Stimulated activated CD4-positive, alpha-beta T cell treated with anti-CD3 and anti-CD28 coated beads, Interleukin-15, amount 100 ng/mL, for 1 hour (primary cell): ENCODE measurements around the gene ARID5A.
"Not testable (repeated sequence)": the region's sequence is repeated elsewhere in the genome, so short reads cannot be mapped to it uniquely, and the experiment has no call there.

Source experiments
- DNase-seq, 2 donors: peaks; one replicate each; pipeline ENCODE4 v3.0.0-alpha.2; 2020; ENCODE audit warnings: low read depth in 1 of 2, low spot score in 1 of 2

ARID5A gene

GRCh38 chr2:96536445-96537065 is at the start of gene ARID5A:
Gene ARID5A (plus strand): TSS chr2:96536752. CDS start chr2:96536827, 75 bp downstream.
- peak; percentile 81 to 92 for DNase-seq

GRCh38 chr2:96489261-96489660 is 47.3 kb upstream of the ARID5A start:
- DNase-seq: no peak

- no peak for DNase-seq
Measured at GRCh38 chr2:96489663-96490062, 46.9 kb upstream of the ARID5A start.

GRCh38 chr2:96491860-96492497 is 44.6 kb upstream of the ARID5A start:
- no peak for DNase-seq

- DNase-seq: no peak
Measured at GRCh38 chr2:96493072-96493471, 43.5 kb upstream of the ARID5A start.

- no peak for DNase-seq
Measured at GRCh38 chr2:96494188-96494587, 42.4 kb upstream of the ARID5A start.

- no peak for DNase-seq
Measured at GRCh38 chr2:96495982-96496629, 40.4 kb upstream of the ARID5A start.

- no peak for DNase-seq
Measured at GRCh38 chr2:96498021-96498431, 38.5 kb upstream of the ARID5A start.

GRCh38 chr2:96498611-96499010 is 37.9 kb upstream of the ARID5A start:
- not testable (repeated sequence) for DNase-seq

GRCh38 chr2:96499061-96499960 is 37.2 kb upstream of the ARID5A start:
- no peak for DNase-seq

- no peak for DNase-seq
Measured at GRCh38 chr2:96500385-96501066, 36.0 kb upstream of the ARID5A start.

- DNase-seq: no peak
Measured at GRCh38 chr2:96501471-96501874, 35.1 kb upstream of the ARID5A start.

- DNase-seq: no peak
Measured at GRCh38 chr2:96501886-96502810, 34.4 kb upstream of the ARID5A start.

- DNase-seq: no peak
Measured at GRCh38 chr2:96502891-96503636, 33.5 kb upstream of the ARID5A start.

- no peak for DNase-seq
Measured at GRCh38 chr2:96503637-96504243, 32.8 kb upstream of the ARID5A start.

- DNase-seq: no peak
Measured at GRCh38 chr2:96505231-96505889, 31.2 kb upstream of the ARID5A start, which contains the start of gene NEURL3. Gene NEURL3 (minus strand): TSS chr2:96505357. CDS start chr2:96505286, 71 bp downstream.

GRCh38 chr2:96506016-96506906 is 30.3 kb upstream of the ARID5A start:
- DNase-seq: no peak
